ENCODE results near the gene PDE4D.

Gene PDE4D

DNA sequence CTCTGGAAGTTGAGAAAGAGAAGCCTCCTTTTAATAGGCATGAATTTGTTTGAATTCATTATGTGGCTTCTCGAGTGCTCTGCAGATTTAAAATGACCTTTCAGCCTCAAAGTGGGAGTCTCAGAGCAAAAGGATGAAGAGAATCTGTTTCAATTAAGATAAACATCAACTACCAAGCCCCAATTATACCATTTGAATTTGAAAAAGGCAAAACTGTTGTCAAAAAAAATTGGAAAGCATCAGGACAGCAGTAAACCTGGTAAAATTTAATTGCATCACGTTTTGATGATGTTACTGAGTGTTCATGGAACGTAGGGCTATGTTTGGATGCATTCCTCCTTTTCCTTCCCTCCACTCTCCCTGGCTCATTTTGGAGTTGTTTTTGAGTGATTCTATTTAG is 637.2 kb downstream of the PDE4D start:
- no peak for DNase-seq (ENCODE audit: low read depth in 2 of 2)

DNA sequence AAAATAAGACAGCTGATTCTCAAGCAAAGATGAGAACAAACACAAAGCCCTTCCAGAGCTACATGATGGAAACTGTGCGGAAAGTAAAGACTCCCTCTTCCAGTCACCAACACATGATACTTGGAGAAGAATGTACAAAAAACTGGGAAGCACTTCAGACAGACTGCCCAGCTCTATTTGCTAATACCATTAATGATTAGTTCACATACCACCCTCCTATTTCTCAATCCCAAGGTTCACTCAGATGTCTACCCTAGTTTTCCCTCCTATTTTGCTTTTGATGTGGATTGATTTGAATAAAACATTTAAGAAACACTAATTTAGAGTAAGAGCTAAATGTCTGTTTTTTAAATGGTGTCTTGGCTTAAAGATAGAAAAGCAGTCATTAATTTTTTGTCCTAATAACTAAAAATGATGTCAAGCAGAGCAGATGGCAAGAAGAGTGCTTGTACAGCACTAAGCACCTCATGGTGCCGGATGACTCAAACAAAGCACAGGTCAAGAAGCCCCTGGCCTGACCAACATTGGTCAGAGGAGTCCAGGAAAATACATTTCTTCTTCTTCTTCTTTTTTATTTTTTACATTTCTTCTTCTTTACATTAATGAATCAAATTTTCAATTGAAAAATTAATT is 639.4 kb downstream of the PDE4D start:
- no peak for DNase-seq (ENCODE audit: low read depth in 2 of 2)

- no peak for DNase-seq (ENCODE audit: low read depth in 2 of 2)
Measured at GRCh38 chr5:59253625-59254024, 639.9 kb downstream of the PDE4D start.

- DNase-seq (ENCODE audit: low read depth in 2 of 2) = no peak
Measured at GRCh38 chr5:59251627-59252026, 641.9 kb downstream of the PDE4D start.

- no peak for DNase-seq (ENCODE audit: low read depth in 2 of 2)
Measured at GRCh38 chr5:59249726-59250125, 643.8 kb downstream of the PDE4D start.

DNA sequence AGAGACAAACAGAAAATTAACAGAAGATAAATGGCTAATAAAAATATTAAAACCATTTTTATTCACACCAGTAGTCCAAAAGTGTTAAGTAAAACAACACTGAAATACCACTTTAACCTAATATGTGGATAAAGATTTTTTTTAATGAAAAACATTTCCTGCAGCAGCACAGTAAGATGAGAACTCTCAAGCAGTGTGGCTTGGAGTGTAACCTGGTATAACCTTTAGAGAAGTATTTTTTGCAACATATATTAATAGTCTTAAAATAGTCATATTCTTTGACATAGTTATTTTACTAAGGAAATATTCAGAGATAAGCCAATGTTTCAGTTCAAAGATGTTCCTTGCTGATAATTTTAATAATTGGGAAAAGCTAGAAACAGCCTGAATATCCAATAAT is 644.4 kb downstream of the PDE4D start:
- DNase-seq (ENCODE audit: low read depth in 2 of 2) = no peak

GRCh38 chr5:59246882-59247281 is 646.6 kb downstream of the PDE4D start:
- no peak for DNase-seq (ENCODE audit: low read depth in 2 of 2)

DNA sequence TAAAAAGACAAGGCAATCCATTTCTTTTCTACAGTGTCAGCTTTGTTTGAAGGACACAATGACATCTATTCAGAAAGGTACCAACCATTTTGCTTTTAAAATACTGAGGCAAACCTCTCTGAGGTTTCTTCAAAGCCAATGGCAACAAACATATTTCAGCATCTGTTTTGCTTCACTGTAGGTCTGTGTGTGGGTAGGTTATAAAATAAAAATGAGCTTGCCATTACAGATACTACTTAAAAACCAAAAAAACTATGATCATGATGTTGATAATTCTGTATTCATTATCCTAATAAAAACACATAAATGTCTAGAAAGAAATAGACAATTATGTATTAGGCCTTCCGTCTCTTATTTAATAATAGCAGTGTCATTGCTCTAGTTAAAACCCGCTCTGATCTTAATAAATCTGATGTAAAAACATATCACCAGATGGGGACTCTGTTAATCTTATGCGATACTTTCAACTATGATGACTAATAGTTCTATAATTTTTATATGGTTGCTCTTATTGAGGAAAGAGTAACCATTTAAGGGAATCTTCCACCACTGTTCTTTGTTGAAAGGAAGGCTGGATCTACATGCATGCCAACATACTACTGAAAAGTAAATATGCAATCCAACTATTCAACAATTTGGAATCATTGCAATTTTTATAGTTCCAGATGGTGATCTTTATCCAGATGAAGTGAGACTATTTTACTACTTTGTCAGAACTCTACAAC is 647.2 kb downstream of the PDE4D start:
- no peak for DNase-seq (ENCODE audit: low read depth in 2 of 2)

- DNase-seq (ENCODE audit: low read depth in 2 of 2) = no peak
Measured at GRCh38 chr5:59245198-59245597, 648.3 kb downstream of the PDE4D start.

- DNase-seq (ENCODE audit: low read depth in 2 of 2) = no peak
Measured at GRCh38 chr5:59241552-59241951, 652.0 kb downstream of the PDE4D start.

DNA sequence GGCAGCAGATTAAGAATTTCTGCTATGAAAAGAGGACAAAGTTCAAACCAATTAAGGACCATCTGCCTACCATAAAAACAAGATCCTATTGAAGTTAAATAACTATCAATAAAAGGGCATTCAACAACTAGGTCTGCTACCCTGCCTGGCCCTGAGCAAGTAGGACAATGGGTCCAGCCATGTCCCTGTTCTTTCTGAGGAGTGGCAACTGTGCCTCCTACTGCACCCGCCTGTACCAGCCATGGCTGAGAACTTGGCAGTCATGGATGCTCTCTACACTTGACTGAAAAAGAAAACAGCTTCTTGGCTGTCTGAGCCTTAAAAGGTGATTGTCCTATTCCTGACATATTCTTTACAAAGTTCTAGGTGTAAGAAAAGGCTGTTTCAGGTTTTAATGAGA is 652.4 kb downstream of the PDE4D start:
- DNase-seq (ENCODE audit: low read depth in 2 of 2) = no peak

- DNase-seq (ENCODE audit: low read depth in 2 of 2) = no peak
Measured at GRCh38 chr5:59238126-59238902, 655.2 kb downstream of the PDE4D start.

GRCh38 chr5:59236986-59237385 is 656.5 kb downstream of the PDE4D start:
- DNase-seq (ENCODE audit: low read depth in 2 of 2) = no peak

DNA sequence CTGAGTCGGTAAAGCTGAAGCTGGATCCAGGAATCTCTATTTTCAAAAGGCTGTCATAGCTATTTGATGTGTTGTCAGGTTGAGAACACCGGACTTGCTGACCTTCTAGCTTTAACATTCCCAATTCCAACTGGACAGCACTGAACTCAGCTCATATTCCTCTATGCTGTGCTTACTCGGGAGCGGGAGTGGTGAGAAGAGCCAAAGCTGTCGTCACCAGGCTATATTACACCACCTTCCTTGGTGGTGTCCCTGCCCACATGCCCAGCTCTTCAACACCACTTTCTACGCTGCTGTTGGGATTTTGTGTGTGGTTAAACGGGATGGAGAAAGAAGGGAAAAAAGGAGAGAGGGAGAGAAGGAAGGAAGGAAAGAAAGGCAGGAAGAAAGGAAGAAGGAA is 657.1 kb downstream of the PDE4D start:
- no peak for DNase-seq (ENCODE audit: low read depth in 2 of 2)

DNA sequence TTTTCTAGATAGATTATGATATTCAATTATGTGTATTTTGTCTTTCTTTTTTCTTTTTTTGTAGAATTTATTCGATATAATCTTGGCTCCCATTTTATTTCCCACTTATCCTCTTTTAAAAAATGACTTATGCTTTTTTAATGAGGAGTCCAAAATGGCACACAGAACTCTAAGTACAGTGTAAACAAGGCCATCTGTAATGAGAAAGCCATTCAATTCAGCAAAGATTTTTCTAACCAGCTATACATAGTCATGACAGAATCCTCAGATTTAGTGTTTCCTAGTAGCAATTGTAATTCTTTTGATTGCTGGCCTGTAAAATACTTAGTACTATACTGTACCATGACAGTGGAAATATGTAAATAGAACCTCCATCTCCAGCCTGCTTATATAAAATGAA is 659.3 kb downstream of the PDE4D start:
- no peak for DNase-seq (ENCODE audit: low read depth in 2 of 2)

DNA sequence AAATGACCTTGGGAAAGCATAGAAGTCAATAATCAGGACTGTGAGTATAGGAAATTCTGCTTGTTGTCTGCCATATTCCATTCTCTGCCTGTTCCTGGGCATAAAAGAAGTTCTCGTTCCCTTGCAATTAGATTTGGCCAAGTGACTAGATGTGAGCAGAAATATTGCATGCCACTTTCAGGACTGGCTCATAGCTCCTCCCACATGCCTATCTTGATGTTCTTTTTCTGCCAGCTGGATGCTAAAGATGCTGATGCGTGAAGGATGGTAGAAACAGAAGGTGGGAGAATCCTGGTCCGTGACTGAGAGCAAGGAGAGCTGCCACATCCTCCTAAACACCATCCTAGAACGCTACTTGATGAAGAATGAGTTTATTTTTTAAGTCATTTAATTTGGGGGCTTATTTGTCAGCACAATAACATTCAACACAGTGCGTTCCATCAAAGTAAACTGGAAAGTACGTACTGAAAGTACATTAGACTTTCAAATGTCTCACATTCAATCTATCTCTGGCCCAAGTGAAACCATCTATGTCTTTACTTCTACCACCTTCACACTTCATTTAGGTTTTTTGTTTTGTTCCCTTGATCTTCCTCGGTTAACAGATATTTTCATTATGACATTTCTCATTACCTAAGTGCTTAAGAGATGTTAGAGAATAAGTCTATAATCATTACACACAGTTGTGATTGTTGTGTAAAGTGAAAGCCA is 662.1 kb downstream of the PDE4D start:
- no peak for DNase-seq (ENCODE audit: low read depth in 2 of 2)

- DNase-seq (ENCODE audit: low read depth in 2 of 2) = no peak
Measured at GRCh38 chr5:59222687-59223511, 670.6 kb downstream of the PDE4D start.

GRCh38 chr5:59221769-59222168 is 671.8 kb downstream of the PDE4D start:
- no peak for DNase-seq (ENCODE audit: low read depth in 2 of 2)

DNA sequence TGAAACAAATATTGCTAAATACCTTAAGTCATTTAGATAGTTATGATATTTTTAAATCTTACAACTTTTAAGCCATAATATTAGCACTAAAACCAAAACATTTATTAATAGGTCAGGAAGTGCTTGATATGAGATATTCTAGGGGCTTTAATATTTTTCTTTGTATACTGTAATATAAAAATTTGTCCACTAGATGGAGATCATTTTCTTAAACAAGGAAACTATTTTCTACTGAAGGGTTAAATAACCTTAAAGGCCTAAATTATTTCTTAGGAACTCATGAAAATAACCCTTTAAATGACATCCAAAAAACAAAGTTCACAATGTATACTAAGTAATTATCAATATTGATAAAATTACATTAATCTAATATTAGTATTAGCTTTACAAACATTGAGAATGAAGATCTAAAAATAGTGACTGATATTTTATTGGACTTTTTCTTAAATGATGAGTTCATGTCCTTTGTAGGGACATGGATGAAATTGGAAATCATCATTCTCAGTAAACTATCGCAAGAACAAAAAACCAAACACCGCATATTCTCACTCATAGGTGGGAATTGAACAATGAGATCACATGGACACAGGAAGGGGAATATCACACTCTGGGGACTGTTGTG is 675.0 kb downstream of the PDE4D start:
- no peak for DNase-seq (ENCODE audit: low read depth in 2 of 2)

DNA sequence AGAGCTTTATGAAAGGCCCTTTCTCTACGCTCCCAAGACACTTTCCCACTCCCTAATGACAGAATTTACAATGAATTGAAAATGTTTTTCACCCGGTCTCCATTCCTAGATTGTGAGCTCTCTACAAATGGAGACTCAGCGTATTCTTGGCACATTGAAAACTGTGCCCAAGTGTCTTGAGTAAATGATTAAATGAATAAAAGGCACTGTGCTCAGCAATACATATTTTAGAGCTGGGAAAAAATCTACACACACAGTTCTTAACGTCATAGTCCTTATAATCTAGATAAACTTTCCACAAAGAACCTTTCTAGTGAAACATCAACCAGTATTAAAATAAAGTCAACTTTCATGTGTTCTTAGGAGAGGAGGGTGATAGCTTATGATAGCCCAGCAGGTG is 676.7 kb downstream of the PDE4D start:
- DNase-seq (ENCODE audit: low read depth in 2 of 2) = no peak

- DNase-seq (ENCODE audit: low read depth in 2 of 2) = no peak
Measured at GRCh38 chr5:59212596-59212995, 680.9 kb downstream of the PDE4D start.

All from stimulated activated CD8-positive, alpha-beta memory T cell treated with anti-CD3 and anti-CD28 coated beads, Interleukin-2, amount 100 ng/mL, for 1 hour (primary cell).